Left renal pelvis (tissue), 4 donors: ENCODE data around the gene CSMD2. TPM values are rescaled to one million over a fixed set of nuclear protein-coding genes. Genes with fewer than 3 reads are reported as not detected.
A peak's percentile ranks its signal among the peaks of the same experiment; 100 is the strongest.
"Not testable (repeated sequence)": the region's sequence is repeated elsewhere in the genome, so short reads cannot be mapped to it uniquely, and the experiment has no call there.

Experiments
- DNase-seq, 4 donors: peaks; one replicate each; pipeline ENCODE4 v3.0.0-alpha.2; 2013; ENCODE audit warnings: low read depth in 4 of 4, low spot score in 3 of 4
- polyA plus RNA-seq, 4 donors: library from polyadenylated mRNA; unstranded; fragments of 120-200 nt; gene quantifications; one replicate each; pipeline ENCODE4 v1.2.1, GENCODE V29; 2013; ENCODE audit not compliant: insufficient read length in 4 of 4

The CSMD2 gene
- polyA plus RNA-seq, 4 donors = 0.29 to 1.3 (median 0.72) TPM

DNA sequence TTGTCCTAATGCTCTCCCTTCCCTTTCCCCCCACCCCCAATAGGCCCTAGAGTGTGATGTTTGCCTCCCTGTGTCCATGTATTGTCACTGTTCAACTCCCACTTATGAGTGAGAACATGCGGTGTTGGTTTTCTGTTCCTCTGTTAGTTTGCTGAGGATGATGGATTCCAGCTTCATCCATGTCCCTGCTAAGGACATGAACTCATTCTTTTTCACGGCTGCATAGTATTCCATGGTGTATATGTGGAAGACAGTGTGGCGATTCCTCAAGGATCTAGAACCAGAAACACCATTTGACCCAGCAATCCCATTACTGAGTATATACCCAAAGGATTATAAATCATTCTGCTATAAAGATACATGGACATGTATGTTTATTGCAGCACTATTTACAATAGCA is 148.7 kb downstream of the CSMD2 start:
- not testable (repeated sequence) for DNase-seq

DNA sequence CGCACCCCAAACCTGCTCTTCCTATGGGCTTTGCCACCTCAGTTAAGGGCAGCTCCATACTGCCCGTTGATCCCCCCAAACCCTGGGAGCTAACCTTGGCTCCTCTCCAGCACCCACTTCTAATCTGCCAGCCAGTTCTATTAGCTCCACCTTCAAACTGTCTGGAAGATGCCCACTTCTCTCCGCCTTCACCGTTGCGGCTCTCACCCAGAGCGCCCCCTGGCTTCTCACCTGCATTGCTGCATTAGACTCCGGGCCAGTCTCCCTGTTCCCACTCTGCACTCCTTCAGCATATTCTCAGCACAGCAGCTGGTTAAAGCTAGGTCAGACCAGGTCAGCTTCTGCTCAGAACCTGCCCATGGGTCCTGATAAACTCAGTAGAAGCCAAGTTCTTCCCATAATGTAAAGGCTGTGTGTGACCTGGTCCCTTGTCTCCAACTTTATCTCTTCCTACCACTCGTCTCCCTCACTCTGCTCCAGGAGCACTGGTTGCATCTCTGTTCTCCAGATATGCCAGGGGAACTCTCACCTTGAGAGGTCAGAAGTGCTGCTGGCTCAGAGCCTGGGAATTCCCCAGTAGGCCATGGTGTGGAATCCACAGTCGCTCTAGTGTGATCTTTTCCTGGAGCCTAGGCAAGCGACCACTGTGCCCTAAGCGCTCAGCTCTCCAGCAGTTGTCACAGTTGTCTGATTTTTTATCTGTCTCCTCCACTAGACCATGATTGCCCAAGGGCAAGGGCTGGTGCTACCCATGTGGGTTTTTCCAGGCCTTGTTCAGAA is 150.9 kb downstream of the CSMD2 start:
- peak in 1 of 4 donors; percentile 3 for DNase-seq

DNA sequence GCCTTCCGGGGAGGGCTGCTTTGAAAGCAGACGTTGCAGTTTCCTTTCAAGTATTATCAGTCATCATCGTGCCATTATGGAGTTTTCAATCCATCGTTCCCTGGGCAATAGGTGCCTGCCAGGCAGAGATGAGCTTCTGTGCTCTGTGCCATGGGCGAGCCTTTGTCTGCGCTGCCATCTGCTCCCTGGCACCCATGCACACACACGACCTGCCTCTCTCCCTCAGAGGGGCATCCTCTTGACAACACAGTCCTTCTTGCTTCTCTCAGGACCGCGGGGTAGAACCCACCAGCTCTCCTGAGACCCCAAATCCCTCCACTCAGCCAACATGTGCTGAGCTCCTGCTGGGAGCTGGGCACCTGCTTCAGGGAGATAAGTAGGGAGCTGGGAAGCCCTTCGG is 151.9 kb downstream of the CSMD2 start:
- no peak for DNase-seq

DNA sequence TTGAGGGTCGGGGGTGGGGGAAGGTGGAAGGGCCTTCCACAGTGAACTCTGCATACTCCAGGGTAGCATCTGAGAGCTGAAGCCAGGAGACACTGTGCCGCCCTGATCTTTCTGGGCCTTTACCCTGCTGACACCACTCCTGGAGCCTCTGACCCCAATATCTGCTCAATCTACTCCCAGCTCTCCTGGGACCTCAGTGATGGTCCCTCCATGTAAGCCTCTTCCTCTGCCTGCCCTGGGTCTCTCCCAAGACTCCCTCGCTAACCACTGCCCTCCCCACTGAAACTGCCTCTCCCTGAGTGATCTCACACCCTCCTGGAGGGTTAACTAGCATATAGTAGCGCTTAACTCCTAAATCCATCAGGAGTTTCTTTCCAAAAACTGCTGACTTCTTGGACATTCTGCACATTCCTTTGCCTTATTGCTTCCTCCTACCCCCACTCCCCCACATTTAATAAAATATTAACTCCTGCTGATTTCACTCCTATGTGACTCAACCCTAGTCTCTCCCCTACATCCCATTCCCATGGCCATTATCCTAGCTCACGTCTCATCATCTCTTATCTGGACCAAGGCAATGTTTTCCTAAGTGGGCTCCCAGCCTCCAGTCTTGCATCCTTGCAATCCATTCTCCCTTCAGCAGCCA is 155.6 kb downstream of the CSMD2 start:
- peak in 2 of 4 donors; percentile 7 to 36 for DNase-seq

DNA sequence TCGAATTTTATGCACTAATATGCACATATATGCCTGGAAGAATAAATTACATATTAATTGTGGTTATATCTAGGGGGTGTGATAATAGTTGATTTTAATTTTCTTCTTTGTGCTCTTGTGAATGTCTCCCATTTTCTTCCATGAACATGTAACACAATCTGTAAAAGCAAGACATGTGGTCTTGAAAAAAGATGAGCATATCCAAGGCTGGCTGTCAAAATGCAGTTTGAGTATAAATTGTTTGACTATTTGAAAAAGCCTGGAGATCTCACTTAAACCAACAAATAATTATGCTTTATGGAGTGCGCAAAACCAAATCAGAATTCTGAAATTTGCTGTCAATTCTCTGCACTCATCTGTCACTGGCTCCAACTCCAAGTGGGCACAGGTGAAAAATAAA is 157.3 kb downstream of the CSMD2 start:
- DNase-seq = no peak

DNA sequence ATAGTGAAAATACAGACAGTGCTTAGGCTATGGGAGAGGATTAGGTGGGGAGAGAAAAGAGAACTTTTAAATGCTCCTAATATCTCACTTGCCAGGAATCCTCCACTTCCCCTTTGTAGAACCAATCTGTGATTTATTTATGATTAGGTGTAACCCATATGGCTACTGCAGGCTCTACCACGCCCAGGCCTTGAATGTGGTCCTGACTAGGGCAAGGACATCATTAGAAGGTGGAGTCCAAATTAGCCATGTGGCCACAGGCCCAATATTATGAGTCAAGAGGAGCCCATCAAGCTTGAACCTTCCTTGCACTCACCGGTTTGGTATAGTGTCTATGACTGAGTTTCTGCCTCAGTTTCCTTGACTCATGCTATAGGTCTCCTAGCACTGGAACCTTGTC is 159.7 kb downstream of the CSMD2 start:
- DNase-seq = no peak

DNA sequence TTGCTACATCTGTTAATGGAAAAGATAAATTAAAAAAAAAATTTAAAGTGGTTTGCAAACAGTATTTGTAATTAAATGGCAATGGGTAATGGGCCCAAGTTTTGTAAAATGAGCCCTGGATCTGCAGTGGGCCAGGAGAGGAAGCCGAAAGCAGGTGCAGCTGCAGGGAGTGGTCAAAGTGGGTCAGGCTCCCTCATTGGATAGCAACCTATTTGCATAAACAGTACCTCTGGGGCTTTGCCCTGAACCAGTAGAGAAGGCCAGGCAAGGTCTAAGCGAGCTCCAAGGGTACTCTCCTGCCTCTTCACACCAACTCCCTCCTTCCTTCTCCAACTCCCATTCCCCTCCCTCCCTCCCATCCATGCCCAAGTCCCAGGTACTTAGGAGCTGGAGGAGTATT is 162.2 kb downstream of the CSMD2 start:
- DNase-seq = no peak

DNA sequence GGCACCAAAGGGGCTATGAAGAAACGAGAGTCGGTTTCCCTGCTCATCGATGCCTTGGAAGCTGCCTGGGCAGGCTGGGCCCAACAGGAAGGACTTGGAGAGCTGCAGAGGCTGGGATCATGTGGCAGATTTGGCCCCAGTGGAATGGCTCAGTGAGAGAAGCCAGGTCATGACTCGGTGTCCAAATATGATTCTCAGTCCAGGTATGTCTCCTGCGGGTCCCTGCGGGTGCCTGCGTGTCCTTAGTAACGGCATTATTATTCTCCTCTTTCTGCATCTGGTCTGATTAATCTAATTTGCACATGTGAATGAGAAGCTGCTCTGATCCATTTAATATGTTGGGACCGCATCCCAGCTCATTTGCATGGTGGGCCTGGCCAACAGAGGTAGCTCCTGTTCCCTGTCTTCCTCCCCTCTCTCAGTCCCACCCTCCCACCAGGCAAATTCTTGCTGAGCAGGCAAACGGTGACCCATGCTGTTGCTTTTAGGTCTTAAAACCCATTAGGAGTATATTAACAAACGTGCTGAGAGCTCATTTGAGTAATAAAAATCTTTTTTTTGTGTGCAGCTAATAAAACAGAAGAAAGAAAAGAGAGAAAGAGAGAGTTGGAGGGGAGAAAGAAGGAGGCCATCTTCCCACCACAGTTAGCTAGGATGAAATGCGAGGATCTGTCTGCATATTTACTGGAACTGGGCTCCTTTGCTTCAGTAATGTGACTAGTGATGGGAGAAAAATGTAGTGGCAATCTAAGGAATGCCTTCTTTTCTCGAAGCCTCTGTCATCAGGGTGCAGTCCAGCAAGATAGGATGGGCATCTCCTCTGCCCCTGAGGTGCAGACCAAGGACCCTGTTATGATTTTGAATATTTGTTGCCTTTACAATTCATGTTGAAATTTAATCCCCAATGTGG is 167.6 kb downstream of the CSMD2 start:
- no peak for DNase-seq

DNA sequence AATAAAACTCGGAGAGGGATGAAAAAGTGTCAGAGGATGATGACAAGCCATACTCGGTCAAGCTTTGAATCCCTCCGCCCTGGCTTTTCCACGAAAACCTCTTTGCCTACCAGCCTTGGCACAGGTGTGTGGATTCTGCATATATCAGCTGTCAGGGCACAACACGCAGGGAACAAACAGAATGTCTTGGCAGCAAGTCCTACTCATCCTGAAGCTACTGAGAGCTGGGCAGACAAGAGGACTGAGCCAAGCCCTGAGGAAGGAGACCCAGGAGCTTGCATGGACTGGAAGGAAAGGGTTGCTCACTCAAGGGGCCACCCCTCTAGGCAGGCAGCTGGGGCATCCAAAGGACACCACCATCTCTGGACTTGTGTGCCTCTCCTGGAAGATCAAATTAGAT is 168.7 kb downstream of the CSMD2 start:
- DNase-seq = no peak

DNA sequence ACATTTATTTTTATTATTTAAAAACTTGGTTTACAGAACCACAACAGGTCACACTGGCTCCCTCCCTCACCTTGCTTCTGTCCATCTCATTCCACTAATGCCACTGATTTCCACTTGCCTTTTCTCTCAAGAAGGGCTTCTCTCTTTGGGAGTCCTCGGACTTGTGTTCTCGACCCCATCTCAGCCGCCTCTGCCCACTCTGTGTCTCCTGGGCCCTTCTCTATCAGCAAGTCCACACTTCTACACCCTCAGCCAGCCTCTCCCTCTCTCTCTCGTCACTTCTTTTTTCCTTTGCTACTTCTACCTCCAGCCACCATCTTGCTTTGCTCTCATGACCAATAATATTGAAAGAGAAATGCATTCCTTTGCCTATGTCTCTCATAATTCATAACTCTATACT is 171.7 kb downstream of the CSMD2 start:
- no peak for DNase-seq

DNA sequence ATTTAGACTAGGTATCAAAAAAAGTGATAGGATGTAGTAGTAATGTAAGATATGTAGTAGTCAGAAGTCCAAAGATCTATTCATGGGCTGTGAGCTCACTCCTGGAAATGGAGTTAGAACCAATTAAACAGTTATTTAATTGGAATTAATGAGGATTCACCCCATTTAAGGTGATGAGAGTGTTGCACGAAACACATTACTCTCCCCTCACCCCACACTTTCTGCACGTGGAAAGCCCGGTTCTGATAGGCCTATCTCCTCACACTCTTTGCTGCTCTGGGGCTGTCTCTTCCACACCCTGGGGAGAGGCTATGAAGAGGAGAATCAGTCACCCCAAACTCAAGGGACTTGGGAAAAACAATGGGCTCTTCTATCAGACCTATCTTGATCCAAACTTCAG is 174.7 kb downstream of the CSMD2 start:
- no peak for DNase-seq

DNA sequence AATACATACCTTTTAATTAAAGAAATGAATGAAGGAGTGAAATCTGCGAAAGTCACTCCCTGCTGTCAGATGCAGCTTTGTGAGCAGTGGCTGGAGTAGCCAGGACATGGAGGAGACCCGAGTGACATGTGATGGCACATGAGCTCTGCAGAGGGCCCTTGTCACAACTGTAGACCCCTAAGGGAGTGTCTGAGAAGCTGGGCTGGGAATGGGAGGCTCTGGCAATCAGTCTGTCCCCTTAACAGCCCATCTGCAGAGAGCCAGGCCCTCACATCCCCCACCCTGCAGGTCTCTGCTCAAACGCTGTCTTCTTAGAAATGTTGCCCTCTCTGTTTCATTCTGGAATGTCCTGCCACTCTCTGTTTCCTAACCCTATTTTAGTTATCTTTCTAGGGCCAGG is 176.9 kb downstream of the CSMD2 start:
- no peak for DNase-seq

DNA sequence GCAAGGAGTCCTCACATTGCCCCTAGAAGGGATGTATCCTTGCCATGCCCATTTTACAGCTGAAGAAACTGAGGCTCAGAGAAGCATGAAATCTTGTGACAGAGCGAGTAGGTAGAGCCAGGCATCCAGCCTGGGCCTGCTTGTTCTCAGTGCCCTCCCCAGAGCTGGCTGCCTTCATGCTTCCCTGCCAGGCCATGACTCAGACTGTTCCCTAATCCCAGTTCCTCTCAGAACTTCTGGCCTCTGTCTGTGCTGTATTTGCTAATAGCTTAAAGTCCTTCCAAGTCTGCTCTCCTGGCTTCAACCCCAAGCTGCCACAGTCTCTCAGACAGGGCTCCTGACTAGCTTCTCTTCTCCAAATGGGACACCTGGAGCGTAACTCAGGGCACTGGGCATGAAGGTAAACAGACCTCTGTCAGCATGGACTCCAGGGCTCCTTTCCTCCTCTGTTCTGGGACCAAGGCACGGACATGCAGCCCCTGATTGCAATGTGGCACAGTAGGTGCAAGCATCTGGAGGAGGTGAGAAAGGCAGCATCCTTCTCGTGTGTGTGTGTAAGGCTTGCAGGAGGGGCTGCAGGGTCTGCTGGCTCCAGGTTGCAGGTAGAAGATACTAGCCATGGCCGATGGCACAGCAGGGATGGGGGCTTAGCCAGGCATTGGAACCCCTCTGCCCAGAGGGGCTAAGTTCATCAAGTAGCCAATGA is 178.5 kb downstream of the CSMD2 start:
- DNase-seq = no peak

DNA sequence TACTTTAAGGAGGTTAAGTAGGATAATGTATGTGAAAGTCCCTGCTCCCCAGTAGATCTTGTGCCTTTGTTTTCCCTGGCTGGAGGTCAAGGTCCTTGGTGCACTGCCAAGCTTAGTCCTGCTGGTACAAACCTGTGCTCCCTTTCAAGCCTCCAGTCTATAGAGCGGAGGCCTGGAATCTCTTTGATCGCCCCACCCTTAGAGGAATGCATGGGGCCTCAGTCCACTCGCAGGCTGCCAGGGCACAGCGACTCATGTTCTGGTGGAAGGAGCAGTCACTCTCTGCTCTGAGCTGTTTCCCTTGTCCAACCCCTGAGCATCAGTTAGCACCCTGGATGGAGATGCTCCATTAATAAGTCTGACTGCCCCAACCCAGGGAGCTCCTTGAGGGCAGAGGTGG is 179.4 kb downstream of the CSMD2 start:
- no peak for DNase-seq

DNA sequence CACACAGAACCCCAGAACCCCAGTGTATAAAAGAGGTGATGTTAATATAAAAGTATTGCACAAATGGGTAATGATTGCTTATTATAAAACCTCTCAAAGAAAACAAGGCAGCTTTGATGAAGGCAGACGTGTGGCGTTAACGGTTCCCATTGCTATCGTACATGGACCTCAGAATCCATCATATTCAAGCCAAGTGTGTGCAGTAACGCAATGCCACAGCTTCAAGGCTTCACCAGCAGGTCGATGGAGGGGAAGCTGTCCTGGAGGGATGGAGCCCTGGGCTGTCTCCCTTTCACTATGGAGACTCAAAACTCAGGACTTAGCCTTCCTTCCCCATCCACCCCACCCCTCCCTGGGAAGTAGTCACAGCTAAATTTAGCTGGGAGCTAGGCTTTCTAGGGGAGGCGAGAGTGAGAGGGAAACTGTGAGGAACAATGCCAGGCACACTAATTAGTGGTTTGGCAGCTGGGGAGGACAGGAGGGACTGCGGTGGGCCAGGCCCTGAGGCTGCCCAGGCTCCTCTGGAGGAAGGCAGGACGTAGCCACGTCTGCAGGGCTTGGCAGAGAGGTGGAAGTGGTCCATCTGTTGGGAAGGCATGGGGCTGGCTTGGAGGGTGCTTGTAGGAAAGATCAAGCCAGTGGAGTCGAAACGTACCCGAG is 180.0 kb downstream of the CSMD2 start:
- no peak for DNase-seq

DNA sequence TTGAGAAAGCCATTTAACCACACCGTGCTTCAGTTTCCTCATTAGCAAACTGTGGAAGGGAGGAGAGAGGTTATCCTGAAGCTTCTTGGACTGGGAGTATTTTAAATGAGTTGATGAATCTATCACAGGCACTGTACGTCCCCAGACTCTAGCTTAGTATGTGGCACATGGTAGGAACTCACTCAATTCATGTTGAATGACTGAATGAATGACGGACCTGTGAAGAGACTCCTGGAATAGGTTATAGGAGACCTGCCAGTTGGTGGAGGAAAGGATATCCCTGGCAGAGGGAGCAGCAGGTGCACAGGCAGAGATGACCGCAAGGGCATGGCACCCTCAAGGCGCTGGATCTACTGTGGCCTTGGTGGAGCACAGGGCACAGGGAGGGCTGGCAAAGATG is 182.6 kb downstream of the CSMD2 start:
- DNase-seq = no peak

DNA sequence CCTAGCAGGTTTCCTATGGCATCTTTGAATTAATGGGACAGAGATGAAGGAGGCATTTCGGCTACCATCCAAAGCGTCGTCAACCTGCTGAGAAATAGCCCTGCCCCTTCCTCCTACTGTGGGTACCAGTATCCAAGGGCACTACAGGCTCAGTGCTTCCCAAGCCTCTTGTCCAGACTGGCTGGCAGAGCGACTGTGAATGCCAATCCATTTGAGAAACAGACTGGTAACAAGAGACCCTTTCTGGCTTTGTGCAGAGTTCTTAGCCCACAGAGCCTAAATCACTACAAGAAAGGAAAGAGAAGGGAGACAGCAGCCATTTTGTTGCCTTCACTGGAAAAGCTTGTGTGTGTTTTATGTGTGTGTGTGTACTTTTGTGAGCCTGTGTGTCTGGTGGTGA is 185.7 kb downstream of the CSMD2 start:
- no peak for DNase-seq

DNA sequence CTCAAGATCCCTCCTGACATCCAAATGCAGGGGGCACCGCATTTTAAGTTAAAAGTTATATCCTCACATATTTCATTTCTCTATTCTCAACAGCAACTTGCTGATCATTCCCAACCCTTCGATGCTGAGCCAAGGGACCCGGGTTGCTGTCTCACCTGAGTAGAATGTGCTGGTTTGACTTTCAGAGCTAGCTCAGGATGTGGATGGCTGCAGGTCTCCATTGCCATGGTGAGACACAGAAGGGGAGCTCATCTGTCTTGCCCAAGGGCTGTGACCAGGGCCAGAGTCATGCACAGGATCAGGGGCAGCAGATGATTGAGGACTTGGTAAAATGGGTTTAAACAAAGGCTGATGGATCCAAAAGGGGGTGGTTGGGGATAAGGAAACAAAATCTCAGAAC is 189.1 kb downstream of the CSMD2 start:
- DNase-seq = no peak

DNA sequence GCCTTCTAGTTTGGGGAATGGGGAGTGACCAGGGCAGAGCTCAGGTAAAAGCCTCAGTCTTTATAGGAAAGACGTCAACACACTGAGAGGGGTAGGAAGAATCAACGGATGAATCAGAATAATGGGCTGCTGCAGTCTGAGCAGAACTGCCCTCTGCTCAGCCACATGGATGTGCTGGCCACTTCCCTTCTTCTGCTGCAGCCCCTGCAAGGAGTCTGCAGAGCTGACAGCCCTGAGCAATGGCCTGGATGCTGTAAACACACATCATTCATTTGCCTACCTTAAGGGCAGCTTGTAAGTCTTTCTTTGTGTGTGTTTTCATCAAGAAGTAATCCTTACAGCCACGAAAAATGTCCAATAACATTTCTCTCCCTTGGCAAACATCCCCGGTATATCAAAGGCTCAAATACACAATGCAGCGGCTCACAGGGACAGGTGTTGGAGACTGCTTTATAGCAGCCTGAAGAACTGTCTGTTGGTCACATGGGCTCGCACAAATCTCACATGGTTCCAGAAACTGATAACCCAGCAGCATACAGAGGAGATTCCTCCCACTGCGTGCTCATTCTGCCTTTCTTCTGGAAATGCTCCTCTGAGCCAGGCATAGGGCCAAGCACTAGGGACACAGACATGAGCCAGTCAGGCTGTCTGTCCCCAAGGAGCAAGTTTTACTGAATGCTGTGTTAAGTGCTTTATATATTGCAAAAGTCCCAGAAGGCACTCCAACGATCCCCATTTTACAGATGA is 191.1 kb downstream of the CSMD2 start:
- no peak for DNase-seq
